WI38 (cell line): ENCODE measurements around the gene ITGA3.

Experiments
- H3K4me3 ChIP-seq: 2 replicates; pipeline ENCODE4 v1.5.1; 2011; ENCODE audit warnings: low read depth, mild to moderate bottlenecking, control low read depth, low read length
- CTCF ChIP-seq: IDR thresholded peaks from 2 replicates; pipeline ENCODE4 v1.5.1; 2012; ENCODE audit warnings: low read depth, mild to moderate bottlenecking, control low read depth, low read length

ITGA3 gene

GRCh38 chr17:50020841-50021599 is 34.9 kb upstream of the ITGA3 start:
- H3K4me3 ChIP-seq, result no peak overlapping the region
- no peak for TF ChIP-seq CTCF

GRCh38 chr17:50021681-50022370 is 34.1 kb upstream of the ITGA3 start:
- H3K4me3 ChIP-seq, result no peak overlapping the region
- no peak for TF ChIP-seq CTCF

DNA sequence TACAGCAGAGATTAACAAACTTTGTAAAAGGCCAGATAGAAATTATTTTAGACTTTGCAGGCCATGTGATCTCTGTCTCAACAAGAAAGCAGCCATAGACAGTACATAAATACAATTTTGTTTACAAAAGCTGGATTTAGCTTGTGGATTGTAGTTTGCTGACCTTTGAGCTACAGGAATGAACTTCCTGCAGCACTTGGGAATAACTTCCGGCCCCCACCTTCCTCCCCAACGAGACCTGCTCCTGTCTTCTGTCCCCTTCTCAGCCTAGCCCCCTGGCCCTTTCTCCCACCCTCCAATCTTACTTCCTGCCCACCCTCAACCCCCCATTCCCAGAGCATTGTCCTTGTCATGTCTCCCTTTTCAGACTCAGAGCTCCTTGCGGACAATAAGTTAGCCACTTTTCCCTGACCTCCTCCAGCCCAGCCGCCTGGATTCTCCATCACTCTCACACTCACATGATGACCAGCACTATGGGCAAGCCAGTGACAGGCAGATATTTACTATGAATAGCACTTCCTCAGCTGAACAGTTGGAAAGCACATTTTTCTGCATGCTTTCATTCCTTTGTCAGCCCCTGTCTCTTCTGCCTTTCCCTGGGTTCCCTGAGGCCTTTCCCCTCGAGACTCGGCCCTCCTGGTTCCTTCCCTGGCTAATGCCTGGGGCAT is 33.3 kb upstream of the ITGA3 start:
- H3K4me3 ChIP-seq, result no peak overlapping the region
- no peak for TF ChIP-seq CTCF

DNA sequence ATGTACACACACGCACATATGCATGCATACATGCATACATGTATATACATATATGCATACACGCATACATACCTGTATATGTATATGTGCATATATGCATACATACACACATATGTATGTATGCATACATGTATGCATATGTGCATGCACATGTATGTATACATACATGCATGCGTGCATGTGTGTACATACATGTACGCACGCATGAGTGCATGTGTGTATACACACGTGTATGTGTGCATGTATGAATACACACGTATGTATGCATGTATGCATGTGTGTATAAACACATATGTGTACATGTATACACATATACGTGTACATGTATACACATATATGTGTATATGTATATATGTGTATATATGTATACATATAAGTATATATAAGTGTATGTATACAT is 32.4 kb upstream of the ITGA3 start:
- no peak overlapping the region for H3K4me3 ChIP-seq
- no peak for TF ChIP-seq CTCF

DNA sequence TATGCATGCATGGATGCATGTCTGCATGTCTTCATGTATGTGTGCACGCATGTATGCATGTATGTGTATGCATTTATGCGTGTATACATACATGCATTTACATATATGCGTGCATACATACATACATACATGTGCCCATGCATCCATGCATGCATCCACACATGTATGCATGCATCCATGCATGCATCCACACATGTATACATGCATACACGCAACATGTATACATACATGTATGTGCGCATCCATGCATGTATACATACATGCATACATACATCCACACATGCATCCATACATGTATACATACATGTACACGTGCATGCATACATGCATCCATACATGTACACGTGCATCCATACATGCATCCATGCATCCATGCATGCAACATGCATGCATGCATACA is 31.1 kb upstream of the ITGA3 start:
- no peak overlapping the region for H3K4me3 ChIP-seq
- no peak for TF ChIP-seq CTCF

- no peak for TF ChIP-seq CTCF
- no peak overlapping the region for H3K4me3 ChIP-seq
Measured at GRCh38 chr17:50026046-50026675, 29.7 kb upstream of the ITGA3 start.
